Heart left ventricle (tissue), 16 donors: Measurements from ENCODE around the gene DCAF11. TPM values are rescaled to one million over a fixed set of nuclear protein-coding genes. Genes with fewer than 3 reads are reported as not detected.

Experiments used
- ATAC-seq, 4 donors: fragments of 200-7000 bp; cut with Tn5 transposase; one replicate each; pipeline ENCODE4 v1.9.1; 2020 to 2022; ENCODE audit warnings: moderate library complexity in 4 of 4, mild to moderate bottlenecking in 3 of 4, moderate number of reproducible peaks in 1 of 4
- DNase-seq, 5 donors: peaks; one replicate each; pipeline ENCODE4 v3.0.0-alpha.2; 2020
- H3K27ac ChIP-seq, 12 donors: fragments of 200-600 bp; sonication (generic) in 4 of 12; one replicate each; pipeline versions ENCODE4 v1.5.0 to v1.8.0; 2016 to 2022; ENCODE audit warnings: mild to moderate bottlenecking in 2 of 12
- H3K27me3 ChIP-seq, 9 donors: fragments of 200-600 bp; sonication (generic) in 2 of 9; one replicate each; pipeline versions ENCODE4 v1.5.1 to v1.8.0; 2016 to 2022; ENCODE audit warnings: mild to moderate bottlenecking in 3 of 9
- H3K36me3 ChIP-seq, 9 donors: fragments of 200-600 bp; sonication (generic) in 2 of 9; one replicate each; pipeline versions ENCODE4 v1.5.0 to v1.8.0; 2018 to 2022; ENCODE audit warnings: mild to moderate bottlenecking in 2 of 9
- H3K4me1 ChIP-seq, 12 donors: fragments of 200-600 bp; sonication (generic) in 4 of 12; one replicate each; pipeline versions ENCODE4 v1.5.0 to v1.8.0; 2016 to 2022; ENCODE audit warnings: mild to moderate bottlenecking in 3 of 12
- H3K4me3 ChIP-seq, 12 donors: fragments of 200-600 bp; sonication (generic) in 4 of 12; one replicate each; pipeline versions ENCODE4 v1.5.0 to v1.8.0; 2017 to 2022; ENCODE audit warnings: mild to moderate bottlenecking in 9 of 12, moderate library complexity in 4 of 12
- H3K9me3 ChIP-seq, 12 donors: fragments of 200-600 bp; sonication (generic) in 4 of 12; one replicate each; pipeline versions ENCODE4 v1.5.0 to v1.8.0; 2016 to 2022; ENCODE audit warnings: mild to moderate bottlenecking in 1 of 12
- CTCF ChIP-seq, 12 donors: fragments of 200-600 bp; sonication (generic) in 4 of 12; IDR thresholded peaks; one replicate each; pipeline versions ENCODE4 v1.5.0 to v1.8.0; 2018 to 2022; ENCODE audit warnings: antibody characterized with exemption in 12 of 12, mild to moderate bottlenecking in 5 of 12
- POLR2A ChIP-seq, 2 donors: fragments of 450-650 bp; IDR thresholded peaks; one replicate each; pipeline ENCODE4 v1.6.1; 2017; ENCODE audit warnings: antibody characterized with exemption in 2 of 2, mild to moderate bottlenecking in 2 of 2, moderate library complexity in 2 of 2
- WGBS, 4 donors: extraction: QIAGEN DNeasy Blood & Tissue Kit in 2 of 4; methylation state at CpG; one replicate each; pipeline versions ENCODE4 v1.1.5 to v1.1.7; 2013 to 2018; 5-methylcytosine and 5-hydroxymethylcytosine counted together
- intact Hi-C, 10 donors: fragments of 100-400 bp; cut with DNase I; formaldehyde crosslinking; loops; one replicate each; pipeline versions ENCODE4 v1.11.1 to v1.14.2; 2022
- polyA plus RNA-seq, 2 donors: library from polyadenylated mRNA; stranded (reverse); fragments of 200-250 nt; gene quantifications; one replicate each; pipeline ENCODE4 v1.2.3, GENCODE V29; 2013
- total RNA-seq, 9 donors: library from RNA; depleted of rRNA in 2 of 9; stranded (reverse); fragments of >200 nt in 2 of 9; fragmentation: NEBNext Ultra II Directional in 3 of 9; extraction: Animal tissue kit (Norgen Biotek cat#: 25700) in 3 of 9; gene quantifications; one replicate each; pipeline versions ENCODE4 v1.1.0 to v1.2.4, GENCODE V29; 2016 to 2023
- donor health status: ischemic (EF 13 %, LVEDD 7.1; RV severe dilation, severe dysfunction).
- donor health status: healthy with polysubstance abuse.
- donor health status: DM: no; HTN: yes; CAD: no.
- donor health status: DM: no; HTN: no; CAD: no.
- donor health status: ischemic (EF 25% LVEDD 6.9; RV normal size, moderate dysfunction).
- donor health status: ischemic (EF 25% LVEDD 5.7; RV mildly dilated, moderate dysfunction).
- donor health status: healthy.
- donor health status: DM: yes; HTN: yes; CAD: no.
- donor health status: ischemic (EF 35%, LVEDD 5.7; RV mildly dilated, moderate dysfunction).
- donor health status: nonischemic (EF 11% LVEDD 7.7; RV severe dilation, severe dysfunction).
- donor health status: DM: yes; HTN: yes; CAD: no.
- donor health status: PGD.
- donor health status: ischemic (EF 29% LVEDD 5.4; RV normal size, mild dysfunction).
- donor health status: nonischemic (EF 23%, LVEDD 6.1; RV moderate dilation, normal function).

DCAF11 gene
- total and polyA plus RNA-seq, 11 donors = 25.3 to 117 (median 75.0) TPM

- DNase-seq (no peak), ATAC-seq (no peak)
- peaks cover 0 to 10% (median 0%) of the 10 kb centered on the region in 9 donors for H3K27me3 ChIP-seq
- no peak overlapping the region for H3K4me3 ChIP-seq
- no peak overlapping the region for H3K27ac ChIP-seq
- intact Hi-C loops = loop anchor here in 1 of 10 donors (2.0 kb wide), 1 partner anchor 26 kb away; no protein-coding TSS in a partner anchor
- peaks cover 0 to 6% (median 4%) of the 10 kb centered on the region in 12 donors for H3K4me1 ChIP-seq
- no peaks in the 10 kb centered on the region for H3K9me3 ChIP-seq
- WGBS, 4 donors = 80 to 88% (median 85%) methylated on average over 3 of the region's 3 CpGs
- TF ChIP-seq POLR2A (IDR thresholded peaks at IDR 0.05) = no peak
- no peak for TF ChIP-seq CTCF (IDR thresholded peaks at IDR 0.05)
- no peaks in the 10 kb centered on the region for H3K36me3 ChIP-seq
Measured at GRCh38 chr14:24086193-24086955, 28.2 kb upstream of the DCAF11 start.

DNA sequence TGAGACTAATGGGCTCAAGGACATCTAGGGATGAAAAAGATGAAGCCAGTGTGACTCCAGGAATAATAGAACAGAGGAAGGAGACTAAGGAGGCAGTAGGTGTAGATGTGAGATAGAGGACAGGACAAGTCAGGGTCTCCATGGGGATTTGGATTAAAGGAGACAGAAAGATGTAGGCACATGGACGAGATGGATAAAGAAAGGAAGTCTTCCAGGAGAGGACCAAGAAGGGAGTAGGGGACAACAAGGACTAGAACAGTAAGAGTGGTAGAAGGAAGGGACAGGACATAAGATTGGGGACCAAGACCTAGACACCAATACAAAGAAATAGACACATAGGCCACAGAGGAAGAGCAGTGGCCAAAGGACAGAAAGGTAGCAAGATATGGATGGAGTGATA lies 27.6 kb upstream of the DCAF11 start:
- Histone ChIP-seq H3K27me3 (peaks cover 0 to 4% (median 0%) of the 10 kb centered on the region in 9 donors), H3K36me3 (no peaks in the 10 kb centered on the region), H3K9me3 (no peaks in the 10 kb centered on the region), H3K4me3 (no peak overlapping the region), H3K27ac (no peak overlapping the region), H3K4me1 (no peaks in the 10 kb centered on the region)
- TF ChIP-seq POLR2A (IDR thresholded peaks at IDR 0.05) = no peak
- TF ChIP-seq CTCF (IDR thresholded peaks at IDR 0.05) = no peak
- intact Hi-C loops = loop anchor here in 1 of 10 donors (2.0 kb wide), 1 partner anchor 26 kb away; no protein-coding TSS in a partner anchor
- WGBS, 4 donors = 80 to 93% (median 86%) methylated on average over 1 of the region's 1 CpG
- ATAC-seq = no peak
- no peak for DNase-seq

DNA sequence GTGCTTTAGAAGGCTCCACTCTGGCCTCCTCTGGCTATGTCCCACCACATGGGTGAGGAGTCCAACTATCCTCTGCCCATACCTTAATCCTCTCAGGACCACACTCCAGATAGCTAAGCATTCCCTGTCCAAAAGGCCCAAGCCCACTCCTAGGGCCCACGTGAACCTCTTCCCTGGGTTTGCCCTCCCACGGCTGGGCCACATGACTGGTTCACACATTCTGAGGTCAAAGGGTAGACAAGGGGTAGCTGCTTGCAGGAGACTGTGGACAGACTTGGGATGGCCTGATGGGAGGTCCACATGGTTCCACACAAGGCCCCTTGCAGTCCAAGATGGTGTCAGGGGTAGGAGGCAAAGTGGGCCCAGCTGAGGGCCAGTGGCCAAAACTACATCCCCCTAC lies 26.5 kb upstream of the DCAF11 start:
- Histone ChIP-seq H3K36me3 (no peaks in the 10 kb centered on the region), H3K9me3 (no peaks in the 10 kb centered on the region), H3K27me3 (no peaks in the 10 kb centered on the region), H3K4me1 (peaks cover 0 to 9% (median 0%) of the 10 kb centered on the region in 12 donors), H3K4me3 (no peak overlapping the region), H3K27ac (no peak overlapping the region)
- DNase-seq (peak in 1 of 5 donors; percentile 13), ATAC-seq (no peak)
- TF ChIP-seq CTCF (IDR thresholded peaks at IDR 0.05) (no peak), POLR2A (IDR thresholded peaks at IDR 0.05) (no peak)
- intact Hi-C loops = no loop called here
- WGBS, 4 donors = 78 to 91% (median 86%) methylated on average over 2 of the region's 2 CpGs

- whole genome bisulfite sequencing, 4 donors = 80 to 92% (median 85%) methylated on average over 5 to 6 of the region's 6 CpGs
- no peak for ATAC-seq
Measured at GRCh38 chr14:24089890-24090289, 24.7 kb upstream of the DCAF11 start.

More at GRCh38 chr14:24089890-24090289, 24.7 kb upstream of the DCAF11 start:
- Histone ChIP-seq H3K4me3 (no peak overlapping the region), H3K9me3 (no peaks in the 10 kb centered on the region), H3K27me3 (no peaks in the 10 kb centered on the region), H3K36me3 (no peaks in the 10 kb centered on the region), H3K27ac (no peak overlapping the region), H3K4me1 (peaks cover 0 to 17% (median 7%) of the 10 kb centered on the region in 12 donors)
- TF ChIP-seq POLR2A (IDR thresholded peaks at IDR 0.05) (no peak), CTCF (IDR thresholded peaks at IDR 0.05) (no peak)
- intact Hi-C loops = loop anchor here (1.0 to 10.0 kb wide), 11 partner anchors 31 to 113 kb away; partner anchors contain the start of gene DHRS4L2 (in 2 of the 10)
- peak in 1 of 5 donors; percentile 1 for DNase-seq
